Hepatic stellate cell (primary cell): ENCODE results near the gene CTNNA1.
"Not testable (repeated sequence)": the region's sequence is repeated elsewhere in the genome, so short reads cannot be mapped to it uniquely, and the experiment has no call there.

Experiments
- DNase-seq: peaks from one replicate; pipeline ENCODE4 v3.0.0; 2011; ENCODE audit warnings: low spot score

Gene CTNNA1, protein sequence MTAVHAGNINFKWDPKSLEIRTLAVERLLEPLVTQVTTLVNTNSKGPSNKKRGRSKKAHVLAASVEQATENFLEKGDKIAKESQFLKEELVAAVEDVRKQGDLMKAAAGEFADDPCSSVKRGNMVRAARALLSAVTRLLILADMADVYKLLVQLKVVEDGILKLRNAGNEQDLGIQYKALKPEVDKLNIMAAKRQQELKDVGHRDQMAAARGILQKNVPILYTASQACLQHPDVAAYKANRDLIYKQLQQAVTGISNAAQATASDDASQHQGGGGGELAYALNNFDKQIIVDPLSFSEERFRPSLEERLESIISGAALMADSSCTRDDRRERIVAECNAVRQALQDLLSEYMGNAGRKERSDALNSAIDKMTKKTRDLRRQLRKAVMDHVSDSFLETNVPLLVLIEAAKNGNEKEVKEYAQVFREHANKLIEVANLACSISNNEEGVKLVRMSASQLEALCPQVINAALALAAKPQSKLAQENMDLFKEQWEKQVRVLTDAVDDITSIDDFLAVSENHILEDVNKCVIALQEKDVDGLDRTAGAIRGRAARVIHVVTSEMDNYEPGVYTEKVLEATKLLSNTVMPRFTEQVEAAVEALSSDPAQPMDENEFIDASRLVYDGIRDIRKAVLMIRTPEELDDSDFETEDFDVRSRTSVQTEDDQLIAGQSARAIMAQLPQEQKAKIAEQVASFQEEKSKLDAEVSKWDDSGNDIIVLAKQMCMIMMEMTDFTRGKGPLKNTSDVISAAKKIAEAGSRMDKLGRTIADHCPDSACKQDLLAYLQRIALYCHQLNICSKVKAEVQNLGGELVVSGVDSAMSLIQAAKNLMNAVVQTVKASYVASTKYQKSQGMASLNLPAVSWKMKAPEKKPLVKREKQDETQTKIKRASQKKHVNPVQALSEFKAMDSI

DNA sequence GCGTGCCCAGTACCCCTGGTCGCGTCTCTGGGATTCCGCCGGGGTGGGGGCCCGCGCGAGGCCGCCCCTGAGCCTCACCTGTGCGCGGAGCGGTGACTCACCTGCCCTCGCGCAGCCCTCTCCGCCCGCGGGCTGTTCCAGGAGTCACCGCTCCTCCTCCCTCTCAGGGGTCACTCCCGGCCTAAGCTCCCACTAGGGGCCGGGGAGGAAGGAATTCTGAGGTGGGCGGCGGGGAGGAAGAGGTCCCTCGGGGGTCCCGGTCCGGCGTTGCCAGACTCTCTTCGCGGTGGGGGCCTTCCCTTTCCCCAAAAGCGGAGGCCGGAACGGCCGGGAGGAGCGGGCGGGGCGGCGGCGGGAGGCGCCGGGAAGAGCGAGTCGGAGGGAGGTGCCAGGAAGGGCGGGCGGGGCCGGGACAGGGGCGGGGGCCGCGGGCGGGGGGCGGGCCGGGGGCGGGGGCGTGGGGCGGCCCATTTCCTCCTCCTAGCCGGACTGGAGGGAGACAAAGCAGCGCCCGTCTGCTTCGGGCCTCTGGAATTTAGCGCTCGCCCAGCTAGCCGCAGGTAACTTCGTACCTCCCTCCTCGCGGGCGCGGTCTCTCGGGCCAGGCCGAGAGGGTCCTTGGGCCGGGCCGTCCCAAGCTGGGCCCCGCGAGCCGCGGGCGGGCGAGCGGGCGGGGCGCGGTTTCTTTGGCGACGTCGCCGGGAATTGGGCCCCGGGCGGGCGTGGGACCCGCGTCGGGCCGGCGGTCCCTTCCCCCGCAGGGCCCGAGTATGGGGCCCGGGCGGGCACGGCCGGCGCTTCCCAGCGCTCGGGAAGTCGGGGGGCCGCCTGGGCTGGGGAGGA is at the start of gene CTNNA1:
Gene CTNNA1, plus strand, starts transcription at position 475 of the 843 bp plus-strand sequence. CDS start 28,500 bp downstream, outside the sequence.
- DNase-seq, result peak; percentile 82

- not testable (repeated sequence) for DNase-seq
Observed at GRCh38 chr5:138703777-138704176, 49.4 kb upstream of the CTNNA1 start.

GRCh38 chr5:138705007-138705406 is 48.2 kb upstream of the CTNNA1 start:
- no peak for DNase-seq

DNA sequence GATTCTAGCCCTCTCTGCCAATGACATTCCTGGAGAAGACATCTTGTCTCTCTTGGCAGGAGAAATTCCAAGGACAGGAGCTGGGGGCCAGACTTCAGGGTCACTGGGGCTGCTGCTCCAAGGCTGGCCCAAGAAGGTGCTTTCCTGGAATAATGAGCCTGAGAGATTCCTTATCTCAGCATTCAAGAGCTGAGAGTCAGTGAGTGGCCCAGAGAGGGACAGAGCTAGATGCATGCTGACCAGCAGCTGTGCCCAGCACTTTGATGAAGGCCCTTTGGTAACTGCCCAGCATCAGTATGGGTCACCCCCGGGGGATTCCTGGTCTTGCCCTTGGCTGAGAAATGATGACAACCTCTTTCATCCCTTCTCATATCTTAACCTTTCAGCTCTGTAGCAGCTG is 47.7 kb upstream of the CTNNA1 start:
- DNase-seq, result no peak

- peak; percentile 77 for DNase-seq
Observed at GRCh38 chr5:138706655-138707480, 46.4 kb upstream of the CTNNA1 start.

- no peak for DNase-seq
Observed at GRCh38 chr5:138708791-138709190, 44.4 kb upstream of the CTNNA1 start.

GRCh38 chr5:138709202-138709601 is 44.0 kb upstream of the CTNNA1 start:
- no peak for DNase-seq

- no peak for DNase-seq
Observed at GRCh38 chr5:138711087-138711486, 42.1 kb upstream of the CTNNA1 start.

DNA sequence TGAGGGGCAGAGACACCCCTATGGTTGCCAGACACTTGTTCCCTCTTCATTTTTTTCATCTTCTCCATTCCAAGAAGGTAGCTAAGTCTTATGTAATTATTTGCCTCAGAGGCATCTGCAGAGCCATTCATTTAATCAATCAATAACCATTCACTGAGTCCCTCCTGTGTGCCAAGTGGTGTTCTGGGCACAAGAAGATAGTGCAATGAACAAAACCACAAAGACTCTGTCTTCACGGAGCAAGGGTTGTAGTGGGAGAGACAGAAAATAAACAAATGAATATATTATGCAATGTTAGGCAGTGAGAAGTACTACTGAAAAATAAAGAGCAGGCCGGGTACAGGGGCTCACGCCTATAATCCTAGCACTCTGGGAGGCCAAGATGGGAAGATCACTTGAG is 41.4 kb upstream of the CTNNA1 start:
- DNase-seq, result no peak

DNA sequence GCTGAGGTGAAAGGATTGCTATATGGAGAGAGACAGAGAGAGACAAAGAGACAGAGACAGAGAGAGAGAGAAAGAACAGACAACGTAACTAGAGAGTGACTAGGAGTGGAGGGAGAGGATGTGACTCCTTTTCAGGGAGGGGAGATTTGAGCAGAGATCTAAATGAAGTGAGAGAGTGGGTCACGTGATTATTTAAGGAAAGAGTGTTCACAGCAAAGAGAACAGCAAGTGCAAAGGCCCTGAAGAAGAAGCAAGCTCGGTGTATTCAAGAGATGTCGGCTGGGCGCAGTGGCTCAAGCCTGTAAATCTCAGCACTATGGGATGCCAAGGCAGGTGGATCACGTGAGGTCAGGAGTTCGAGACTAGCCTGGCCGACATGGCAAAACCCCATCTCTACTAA is 40.9 kb upstream of the CTNNA1 start:
- no peak for DNase-seq

GRCh38 chr5:138712791-138713190 is 40.4 kb upstream of the CTNNA1 start:
- DNase-seq, result no peak

DNA sequence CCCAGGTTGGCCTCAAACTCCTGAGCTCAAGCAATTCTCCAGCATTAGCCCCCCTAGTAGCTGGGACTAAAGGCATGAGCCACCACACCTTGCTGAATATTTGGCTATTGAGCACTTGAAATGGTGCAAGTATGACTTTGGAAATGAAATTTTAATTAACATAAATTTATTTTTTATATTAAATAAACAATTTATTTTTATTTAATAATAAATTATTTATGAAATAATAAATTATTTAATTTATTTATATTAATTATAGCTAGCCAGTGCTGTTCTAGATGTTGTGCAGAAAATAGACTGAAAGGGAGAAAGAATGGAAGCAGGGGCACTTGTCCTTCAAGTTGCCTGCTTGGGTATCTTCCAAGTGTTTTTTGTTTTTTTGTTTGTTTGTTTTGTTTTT is 40.0 kb upstream of the CTNNA1 start:
- DNase-seq, result no peak

DNA sequence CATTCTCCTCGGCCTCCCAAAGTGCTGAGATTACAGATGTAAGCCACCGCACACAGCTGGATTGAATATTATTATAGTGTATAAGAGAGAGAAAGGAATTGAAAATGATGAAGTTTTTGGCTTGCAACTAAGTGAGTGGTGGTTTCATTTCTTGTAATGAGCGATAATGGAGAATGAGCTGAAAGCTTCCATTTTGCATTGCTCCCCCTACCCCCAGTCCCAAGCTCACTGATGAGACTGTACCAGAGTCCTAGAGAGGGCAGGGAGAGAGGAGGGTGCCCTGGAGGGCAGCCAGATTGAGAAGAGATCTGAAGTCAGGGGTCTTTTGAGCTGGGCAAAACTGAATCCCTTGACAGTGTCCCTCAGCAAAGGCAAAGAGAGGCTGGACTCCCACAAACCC is 38.5 kb upstream of the CTNNA1 start:
- no peak for DNase-seq

- not testable (repeated sequence) for DNase-seq
Observed at GRCh38 chr5:138715931-138716432, 37.2 kb upstream of the CTNNA1 start.

DNA sequence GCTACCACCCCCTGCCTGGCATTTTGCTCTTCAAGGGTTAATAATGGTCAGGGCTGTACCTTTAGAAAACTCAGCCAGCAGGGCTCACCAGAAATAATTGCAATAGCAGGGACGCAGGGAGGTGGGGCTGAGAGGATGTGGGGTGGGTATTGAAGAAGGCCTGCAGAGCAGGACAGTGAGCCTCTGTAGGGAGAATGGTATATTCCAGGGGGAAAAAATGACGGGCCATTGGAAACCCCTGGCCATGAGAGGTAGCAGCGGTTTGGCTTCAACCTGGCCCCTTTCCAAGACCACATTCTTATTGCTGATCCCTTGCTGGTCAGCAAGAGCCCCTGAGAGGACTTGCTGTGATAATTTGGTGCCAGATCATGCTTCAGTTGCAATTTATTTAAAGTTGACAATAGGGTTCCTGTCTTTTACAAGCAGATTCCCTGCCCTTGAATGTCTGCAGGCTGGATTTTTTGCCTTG is 36.7 kb upstream of the CTNNA1 start:
- no peak for DNase-seq

DNA sequence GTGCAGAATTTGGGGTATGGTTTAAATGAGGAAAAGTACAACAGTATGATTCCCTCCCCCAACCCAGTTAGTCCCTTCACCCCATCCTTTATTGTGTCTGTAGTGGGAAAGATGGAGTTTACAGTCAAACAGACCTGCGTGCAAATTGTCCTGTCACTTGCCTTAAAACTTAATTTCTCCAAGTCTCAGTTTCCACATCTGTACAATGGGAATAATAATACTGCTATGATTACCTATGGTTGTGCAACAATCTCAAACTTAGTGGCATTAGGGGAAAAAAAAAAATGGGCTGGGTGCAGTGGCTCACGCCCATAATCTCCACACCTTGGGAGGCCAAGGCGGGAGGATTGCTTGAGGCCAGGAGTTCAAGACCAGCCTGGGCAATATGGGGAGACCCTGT is 35.8 kb upstream of the CTNNA1 start:
- no peak for DNase-seq

GRCh38 chr5:138719811-138720210 is 33.4 kb upstream of the CTNNA1 start:
- no peak for DNase-seq

- no peak for DNase-seq
Observed at GRCh38 chr5:138720840-138721239, 32.4 kb upstream of the CTNNA1 start.

GRCh38 chr5:138721979-138722378 is 31.2 kb upstream of the CTNNA1 start:
- no peak for DNase-seq

GRCh38 chr5:138722544-138723177 is 30.6 kb upstream of the CTNNA1 start:
- DNase-seq, result no peak
